PFSK-1 (cell line): Measurements from ENCODE around the gene NEUROG1.

Source experiments
- FOXP2 ChIP-seq: optimal IDR thresholded peaks from 2 replicates; pipeline ENCODE3; 2011; ENCODE audit warnings: borderline replicate concordance, control low read depth, inconsistent platforms; ENCODE audit not compliant: insufficient read depth; ENCODE audit errors: extremely low read length, extremely low read depth
- POLR2AphosphoS5 ChIP-seq: IDR thresholded peaks from 2 replicates; pipeline ENCODE4 v1.6.1; 2012; ENCODE audit warnings: low read depth, mild to moderate bottlenecking, control low read depth, low read length, moderate library complexity
- REST ChIP-seq, 2 experiments: IDR thresholded peaks; 2 replicates each; pipeline versions ENCODE4 v1.6.1 to v1.8.0; 2011 to 2012; ENCODE audit warnings: low read depth in 2 of 2, low read length in 2 of 2, control low read depth in 1 of 2, inconsistent platforms in 1 of 2, mild to moderate bottlenecking in 1 of 2, moderate library complexity in 1 of 2; ENCODE audit not compliant: insufficient read depth in 1 of 2
- SIN3A ChIP-seq: IDR thresholded peaks from 2 replicates; pipeline ENCODE4 v1.6.1; 2012; ENCODE audit warnings: mild to moderate bottlenecking, low read length, moderate library complexity, borderline replicate concordance; ENCODE audit not compliant: insufficient read depth
- TAF1 ChIP-seq: IDR thresholded peaks from 2 replicates; pipeline ENCODE4 v1.6.1; 2012; ENCODE audit warnings: low read length, control low read depth, borderline replicate concordance; ENCODE audit not compliant: insufficient read depth

Gene NEUROG1

GRCh38 chr5:135491038-135491551, 44.7 kb downstream of the NEUROG1 start:
- TF ChIP-seq REST (IDR thresholded peaks at IDR 0.05; ENCODE audit: insufficient read depth in 1 of 2, low read depth in 2 of 2, low read length in 2 of 2) = no peak
- TF ChIP-seq FOXP2 = no peak
- TF ChIP-seq POLR2AphosphoS5 = no peak
- no peak for TF ChIP-seq SIN3A
- no peak for TF ChIP-seq TAF1

GRCh38 chr5:135490245-135491037, 45.3 kb downstream of the NEUROG1 start:
- TF ChIP-seq POLR2AphosphoS5 (no peak), FOXP2 (no peak), SIN3A (no peak), REST (IDR thresholded peaks at IDR 0.05; ENCODE audit: insufficient read depth in 1 of 2, low read depth in 2 of 2, low read length in 2 of 2) (no peak), TAF1 (no peak)

- TF ChIP-seq FOXP2 (no peak), POLR2AphosphoS5 (no peak), REST (IDR thresholded peaks at IDR 0.05; ENCODE audit: insufficient read depth in 1 of 2, low read depth in 2 of 2, low read length in 2 of 2) (no peak), SIN3A (no peak), TAF1 (no peak)
These were observed 46.1 kb downstream of the NEUROG1 start for GRCh38 chr5:135489466-135490244.

GRCh38 chr5:135488727-135489465, 46.9 kb downstream of the NEUROG1 start:
- TF ChIP-seq REST (IDR thresholded peaks at IDR 0.05; ENCODE audit: insufficient read depth in 1 of 2, low read depth in 2 of 2, low read length in 2 of 2) (no peak), TAF1 (no peak), POLR2AphosphoS5 (no peak), FOXP2 (no peak), SIN3A (no peak)
